Left kidney (tissue), 2 donors: Measurements from ENCODE around the gene ZPBP2. TPM values are rescaled to one million over a fixed set of nuclear protein-coding genes. Genes with fewer than 3 reads are reported as not detected.

ENCODE experiments used
- DNase-seq: peaks from one replicate; pipeline ENCODE4 v3.0.0-alpha.2; 2013
- polyA plus RNA-seq: library from polyadenylated mRNA; unstranded; fragments of 120-200 nt; gene quantifications from one replicate; pipeline ENCODE4 v1.2.1, GENCODE V29; 2013; ENCODE audit not compliant: insufficient read length

The ZPBP2 gene
- polyA plus RNA-seq, 1 donor, result not detected

GRCh38 chr17:39913989-39914388, 46.0 kb downstream of the ZPBP2 start:
- no peak for DNase-seq

DNA sequence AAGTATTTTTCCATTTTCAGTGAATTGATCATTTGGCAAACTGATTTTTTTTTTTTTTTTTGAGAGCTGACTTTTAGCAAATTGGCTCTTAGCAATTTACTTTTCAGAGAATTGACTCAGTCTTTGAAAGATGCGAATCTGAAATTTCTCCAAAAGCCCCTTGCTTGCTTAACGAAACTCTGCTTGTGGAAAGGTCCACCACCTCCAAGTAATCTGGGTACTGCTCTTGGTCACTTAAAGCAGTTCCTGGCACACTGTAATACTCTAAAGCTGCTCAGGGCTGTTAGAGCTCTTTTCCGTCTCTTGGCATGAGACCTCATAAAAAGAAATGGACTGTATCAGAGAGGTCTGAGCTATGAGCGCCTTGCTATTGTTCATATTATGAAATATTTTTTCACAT, 47.6 kb downstream of the ZPBP2 start:
- no peak for DNase-seq

DNA sequence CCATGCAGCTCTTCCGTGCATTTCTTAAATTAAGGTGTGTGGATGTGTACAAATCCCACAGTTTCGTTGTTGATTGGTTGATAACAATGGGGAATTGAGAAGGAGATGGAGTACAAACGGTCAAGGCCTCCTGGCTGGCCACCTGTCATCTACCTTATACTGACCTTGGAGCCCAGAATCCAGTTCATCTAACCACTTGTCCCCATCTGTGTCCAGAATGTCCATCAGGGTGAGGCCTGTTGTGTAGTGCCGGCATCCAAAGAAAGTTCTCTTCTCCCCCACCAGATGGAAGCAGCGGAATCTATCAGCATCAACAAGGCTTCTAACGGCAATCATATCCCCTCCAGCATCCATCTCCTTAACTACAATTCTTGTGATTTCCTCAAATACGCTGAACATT, 48.9 kb downstream of the ZPBP2 start:
- no peak for DNase-seq

DNA sequence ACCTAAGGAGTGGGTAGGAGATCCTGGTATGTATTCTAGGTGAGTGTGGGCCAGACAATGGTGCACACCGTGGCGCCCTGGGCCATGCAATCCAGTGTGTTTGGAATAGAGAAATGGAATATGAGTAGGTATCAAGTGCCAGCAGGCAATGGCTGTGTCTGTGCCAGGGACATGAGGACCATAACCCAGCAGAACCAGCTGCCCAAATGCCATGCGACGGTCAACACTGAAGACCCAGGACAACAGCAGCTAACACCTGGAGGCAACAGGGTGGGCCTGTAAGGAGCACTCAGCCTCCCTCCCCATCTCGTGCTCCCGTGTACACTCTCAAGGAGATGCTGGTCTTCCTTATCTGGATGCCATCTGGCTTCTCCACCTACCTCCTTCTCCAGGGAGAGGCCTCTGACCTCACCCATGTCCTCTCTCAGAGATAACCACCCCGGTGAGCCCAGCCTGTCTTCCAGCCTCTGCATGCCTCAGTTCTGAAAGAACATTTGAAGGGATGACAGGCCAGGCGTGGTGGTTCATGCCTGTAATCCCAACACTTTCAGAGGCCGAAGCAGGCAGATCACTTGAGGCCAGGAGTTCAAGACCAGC, 51.2 kb downstream of the ZPBP2 start:
- no peak for DNase-seq

DNA sequence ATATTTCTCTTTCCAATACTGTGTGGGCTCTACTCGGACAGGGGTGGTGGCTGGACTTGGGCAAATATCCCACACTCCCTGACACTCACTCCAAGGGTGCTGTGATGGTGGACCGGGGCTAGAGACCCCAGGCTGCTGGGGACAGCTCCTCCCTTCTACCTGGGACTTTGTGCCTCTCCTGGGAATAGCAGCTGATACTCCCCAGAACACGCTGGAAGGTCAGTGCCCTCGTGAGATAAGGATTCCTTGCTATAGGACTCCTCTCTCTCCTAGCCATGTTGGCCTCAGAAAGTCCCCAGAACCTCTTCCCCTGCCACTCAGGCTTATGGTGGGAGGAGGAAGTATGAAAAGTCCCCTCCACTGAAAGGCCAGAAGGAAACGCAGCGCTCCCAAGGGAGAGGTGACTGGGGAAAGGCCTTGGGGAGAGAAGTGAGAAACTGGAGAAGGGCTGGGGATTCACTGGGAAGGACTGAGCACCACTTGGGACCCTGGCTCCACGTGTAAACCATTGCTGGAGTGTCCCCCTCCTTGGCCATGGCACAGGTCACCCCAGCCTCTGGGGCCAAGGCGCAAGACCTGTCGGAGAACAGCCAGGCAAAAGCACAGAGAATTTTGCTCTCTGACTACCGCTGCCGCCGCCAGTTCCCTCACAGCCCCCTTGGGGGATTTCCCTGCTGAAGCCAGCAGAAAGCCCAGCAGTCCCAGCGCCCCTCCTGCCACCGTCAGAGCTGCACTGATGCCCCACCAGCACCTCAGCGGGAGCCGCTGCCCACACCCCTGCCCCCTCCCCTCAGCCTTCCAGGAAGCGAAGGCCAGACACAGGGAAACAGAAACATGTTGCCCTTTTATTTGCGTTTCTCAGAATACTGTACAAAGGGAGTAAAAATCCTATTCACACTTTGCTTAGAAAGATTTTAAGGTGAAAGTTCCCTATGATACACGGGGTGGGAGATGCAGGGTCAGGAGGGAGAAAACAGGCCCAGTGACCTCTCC, 52.5 kb downstream of the ZPBP2 start:
- no peak for DNase-seq

DNA sequence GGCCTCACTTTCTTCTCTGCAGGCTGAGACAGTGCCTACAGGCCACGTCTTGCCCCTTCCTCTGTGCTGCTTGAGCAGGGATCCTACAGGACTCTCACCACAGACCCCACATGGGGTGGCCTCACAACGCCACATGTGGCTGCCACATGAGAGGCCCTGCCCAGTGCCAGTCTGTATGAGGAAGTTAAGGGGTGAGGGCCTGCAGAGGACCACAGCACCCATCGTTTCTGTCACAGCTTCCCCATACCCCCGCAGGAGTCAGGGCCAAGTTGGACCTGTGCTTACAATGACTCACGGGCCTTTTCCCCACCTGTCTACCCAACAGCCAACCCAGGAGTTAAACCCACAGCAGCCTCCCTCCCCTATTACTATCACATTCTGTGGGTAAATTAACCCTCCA, 53.3 kb downstream of the ZPBP2 start:
- DNase-seq, result no peak

DNA sequence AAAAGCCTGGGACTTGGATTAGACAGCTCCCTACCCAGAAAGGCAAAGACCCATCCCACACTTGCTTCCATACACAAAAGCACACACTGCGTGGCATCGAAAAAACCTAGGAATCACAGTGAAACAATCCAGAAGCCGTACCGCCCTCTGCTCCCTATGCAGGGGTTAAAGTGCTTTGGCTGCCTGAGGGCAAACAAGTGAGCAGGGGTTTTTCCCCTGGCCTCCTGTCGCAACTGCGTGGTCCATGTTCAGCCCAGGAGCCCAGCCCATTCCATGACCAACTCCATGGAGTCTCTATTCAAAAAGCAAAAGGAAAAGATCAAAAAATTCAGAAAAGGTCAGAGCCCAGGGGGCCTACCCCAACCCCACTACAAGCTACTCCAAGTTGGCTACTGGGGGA, 54.0 kb downstream of the ZPBP2 start:
- no peak for DNase-seq

GRCh38 chr17:39923230-39923629, 55.2 kb downstream of the ZPBP2 start:
- no peak for DNase-seq

GRCh38 chr17:39923836-39924690, 56.1 kb downstream of the ZPBP2 start:
- DNase-seq, result no peak

DNA sequence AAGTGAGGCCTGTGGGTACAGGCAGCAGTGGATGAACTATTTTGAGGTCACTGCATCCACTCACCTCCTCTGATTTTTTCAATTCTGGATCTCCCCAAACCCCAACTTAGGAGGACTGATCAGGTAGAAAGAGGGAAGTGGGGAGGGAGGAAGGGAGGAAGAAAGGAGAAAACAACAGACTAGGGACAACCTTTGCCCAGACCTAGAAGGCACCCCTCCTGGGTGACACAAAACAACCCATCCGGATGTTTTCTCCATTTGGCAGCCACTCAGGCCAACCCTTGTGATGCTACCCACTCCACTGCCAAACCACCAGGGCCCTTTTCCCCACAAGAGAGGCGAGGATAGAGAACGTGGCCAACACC, 56.7 kb downstream of the ZPBP2 start:
- DNase-seq, result no peak

DNA sequence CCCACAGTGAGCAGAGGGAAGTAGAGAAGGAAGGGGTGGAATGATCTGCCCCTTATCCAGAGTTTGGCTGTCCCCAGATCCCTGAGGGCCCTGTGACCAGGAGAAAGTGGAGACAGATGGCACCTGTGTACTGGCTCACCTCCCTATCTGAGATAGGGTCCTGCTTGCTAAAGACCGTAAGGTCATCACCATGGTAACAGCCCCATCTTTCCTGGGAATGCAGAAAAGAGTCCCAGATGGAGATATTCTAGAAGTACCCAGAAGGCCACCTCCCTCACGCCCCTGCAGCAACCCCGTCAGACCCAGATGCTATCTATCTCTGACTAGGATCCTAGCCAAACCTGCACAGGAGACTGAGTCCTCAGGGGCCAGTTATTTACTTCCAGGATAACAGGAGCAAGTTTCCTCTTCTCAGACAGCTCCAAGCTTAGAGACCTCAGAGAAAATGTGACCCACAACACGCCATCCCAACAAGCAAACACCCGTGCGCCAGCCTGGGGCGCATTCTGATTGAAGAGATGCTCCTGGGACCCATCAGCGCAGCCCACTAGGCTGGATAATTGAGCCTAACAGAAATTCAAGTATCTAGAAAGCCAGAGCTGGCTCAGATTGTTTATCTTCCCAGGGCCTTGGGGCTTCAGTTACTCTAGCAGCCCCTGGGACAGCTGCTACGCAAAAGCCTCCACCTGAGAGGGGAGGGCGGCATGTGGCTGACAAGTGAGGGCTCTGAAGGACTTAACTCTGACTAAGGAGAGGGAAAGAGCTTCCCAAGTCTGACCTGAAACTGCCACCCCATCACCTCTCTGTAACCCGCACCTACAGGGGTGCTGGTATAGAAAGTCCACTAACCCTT, 57.5 kb downstream of the ZPBP2 start:
- no peak for DNase-seq

DNA sequence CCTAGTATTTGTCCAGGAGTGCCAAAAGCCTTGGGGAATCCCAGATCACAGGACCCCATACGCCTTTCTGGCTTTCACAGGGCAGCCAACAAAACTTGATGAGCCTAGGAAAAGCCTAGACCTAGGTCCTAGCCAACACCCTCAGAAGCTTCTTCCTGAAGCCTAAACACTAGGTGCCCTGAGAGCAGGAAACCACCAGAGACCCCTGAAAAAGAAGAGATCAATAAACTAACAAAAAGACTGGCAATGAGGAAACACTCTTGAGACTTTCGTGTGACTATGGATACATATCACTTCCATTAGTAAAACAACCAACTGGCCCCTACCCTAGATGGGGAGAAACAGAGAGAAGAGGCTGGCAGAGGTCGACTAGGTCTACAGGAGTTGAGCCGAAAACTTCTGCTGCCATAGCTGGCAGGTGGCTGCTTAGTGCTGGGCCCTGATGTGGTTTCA, 58.2 kb downstream of the ZPBP2 start:
- no peak for DNase-seq

DNA sequence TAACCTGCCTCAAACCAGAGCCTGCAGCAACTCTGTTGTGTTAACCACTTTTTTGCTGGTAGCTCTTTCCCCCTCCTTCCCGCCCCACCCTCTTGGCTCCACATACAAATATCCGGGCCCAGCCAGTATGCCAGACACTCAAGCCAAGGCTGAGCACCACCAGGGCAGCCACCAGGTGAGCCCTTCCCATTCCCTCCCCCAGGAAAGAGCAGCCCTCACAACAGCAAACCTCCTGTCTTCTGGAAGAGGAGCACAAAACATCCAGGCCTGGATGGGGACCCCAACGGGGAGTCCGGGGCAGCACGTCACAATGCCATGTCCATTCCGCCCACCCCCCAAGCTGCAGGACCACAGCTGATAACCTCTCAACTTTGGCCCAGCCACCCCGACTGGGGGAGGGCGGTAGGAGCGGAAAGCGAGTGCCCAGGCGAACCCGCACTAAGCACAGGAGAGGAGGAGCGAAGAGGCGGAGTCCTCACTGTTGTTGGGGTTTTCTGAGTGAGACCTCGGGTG, 58.6 kb downstream of the ZPBP2 start:
- DNase-seq, result no peak

Other genes with a start within 250 kb of the ZPBP2 start
- gene PPP1R1B, start 241.2 kb upstream of the ZPBP2 start, polyA plus RNA-seq, result 15.2 TPM
- gene STARD3, start 231.1 kb upstream of the ZPBP2 start, polyA plus RNA-seq, result 52.3 TPM
- 1.5 TPM for gene TCAP, start 202.9 kb upstream of the ZPBP2 start, polyA plus RNA-seq
- gene PNMT, start 199.7 kb upstream of the ZPBP2 start, polyA plus RNA-seq, result 1.7 TPM
- 38.1 TPM for gene PGAP3, start 180.1 kb upstream of the ZPBP2 start, polyA plus RNA-seq
- gene ERBB2, start 168.1 kb upstream of the ZPBP2 start, polyA plus RNA-seq, result 173 TPM
- gene MIEN1, start 137.7 kb upstream of the ZPBP2 start, polyA plus RNA-seq, result 27.5 TPM
- 38.8 TPM for gene GRB7, start 130.3 kb upstream of the ZPBP2 start, polyA plus RNA-seq
- gene IKZF3, start 3.9 kb upstream of the ZPBP2 start, polyA plus RNA-seq, result 0.37 TPM
- gene GSDMB, start 50.4 kb downstream of the ZPBP2 start, polyA plus RNA-seq, result 29.5 TPM
- gene ORMDL3, start 59.4 kb downstream of the ZPBP2 start, polyA plus RNA-seq, result 96.3 TPM
- not detected for gene LRRC3C, start 59.5 kb downstream of the ZPBP2 start, polyA plus RNA-seq
- 2.9 TPM for gene GSDMA, start 94.8 kb downstream of the ZPBP2 start, polyA plus RNA-seq
- gene PSMD3, start 112.6 kb downstream of the ZPBP2 start, polyA plus RNA-seq, result 106 TPM
- gene CSF3, start 147.2 kb downstream of the ZPBP2 start, polyA plus RNA-seq, result not detected
- 127 TPM for gene MED24, start 186.2 kb downstream of the ZPBP2 start, polyA plus RNA-seq
- 48.2 TPM for gene THRA, start 194.8 kb downstream of the ZPBP2 start, polyA plus RNA-seq
- gene NR1D1, start 232.4 kb downstream of the ZPBP2 start, polyA plus RNA-seq, result 4.1 TPM